Stimulated activated CD8-positive, alpha-beta memory T cell treated with anti-CD3 and anti-CD28 coated beads, Interleukin-7, amount 100 ng/mL, for 4 hours (primary cell): ENCODE results near the gene PDSS2.
"Not testable (repeated sequence)": the region's sequence is repeated elsewhere in the genome, so short reads cannot be mapped to it uniquely, and the experiment has no call there.

Experiments used
- DNase-seq, 2 donors: peaks; one replicate each; pipeline ENCODE4 v3.0.0-alpha.2; 2020; ENCODE audit warnings: low read depth in 2 of 2

The PDSS2 gene

DNA sequence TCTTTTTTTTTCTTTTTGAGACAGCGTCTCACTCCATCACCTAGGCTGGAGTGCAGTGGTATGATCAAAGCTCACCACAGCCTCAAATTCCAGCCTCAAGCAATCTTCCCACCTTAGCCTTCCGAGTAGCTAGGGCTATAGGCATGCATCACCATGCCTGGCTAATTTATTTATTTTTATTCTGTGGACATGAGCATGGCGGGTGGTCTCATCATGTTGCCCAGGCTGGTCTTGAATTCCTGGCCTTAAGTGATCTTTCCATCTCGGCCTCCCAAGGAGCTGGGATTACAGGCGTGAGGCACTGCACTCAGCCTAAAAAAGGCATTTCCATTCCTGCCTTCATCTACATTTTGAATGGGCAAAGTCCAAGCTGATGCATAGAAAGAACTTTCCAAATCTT, 287.9 kb downstream of the PDSS2 start:
- no peak for DNase-seq

DNA sequence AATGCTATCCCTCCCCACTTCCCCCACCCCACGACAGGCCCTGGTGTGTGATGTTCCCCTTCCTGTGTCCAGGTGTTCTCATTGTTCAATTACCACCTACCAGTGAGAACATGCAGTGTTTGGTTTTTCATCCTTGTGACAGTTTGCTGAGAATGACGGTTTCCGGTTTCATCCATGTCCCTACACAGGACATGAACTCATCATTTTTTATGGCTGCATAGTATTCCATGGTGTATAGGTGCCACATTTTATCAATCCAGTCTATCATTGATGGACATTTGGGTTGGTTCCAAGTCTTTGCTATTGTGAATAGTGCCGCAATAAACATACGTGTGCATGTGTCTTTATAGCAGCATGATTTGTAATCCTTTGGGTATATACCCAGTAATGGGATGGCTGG, 295.1 kb downstream of the PDSS2 start:
- not testable (repeated sequence) for DNase-seq

DNA sequence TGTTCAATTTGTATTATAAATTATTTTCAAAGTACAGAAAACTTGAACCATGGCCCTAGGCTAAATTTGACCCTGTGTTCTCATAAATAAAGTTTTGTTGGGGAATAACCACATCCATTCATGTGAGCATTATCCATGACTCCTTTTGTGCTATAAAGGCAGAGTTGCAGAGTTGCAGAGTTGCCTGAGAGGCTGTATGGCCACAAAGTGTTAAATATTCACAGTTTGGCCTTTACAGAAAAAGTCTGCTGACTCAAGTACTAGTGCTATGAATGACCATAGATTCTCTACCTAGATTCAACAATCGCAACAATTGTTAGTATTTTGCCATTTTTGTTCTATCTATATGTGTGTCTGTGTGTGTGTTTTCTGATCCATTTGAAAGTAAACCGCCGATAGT, 297.8 kb downstream of the PDSS2 start:
- DNase-seq: no peak

DNA sequence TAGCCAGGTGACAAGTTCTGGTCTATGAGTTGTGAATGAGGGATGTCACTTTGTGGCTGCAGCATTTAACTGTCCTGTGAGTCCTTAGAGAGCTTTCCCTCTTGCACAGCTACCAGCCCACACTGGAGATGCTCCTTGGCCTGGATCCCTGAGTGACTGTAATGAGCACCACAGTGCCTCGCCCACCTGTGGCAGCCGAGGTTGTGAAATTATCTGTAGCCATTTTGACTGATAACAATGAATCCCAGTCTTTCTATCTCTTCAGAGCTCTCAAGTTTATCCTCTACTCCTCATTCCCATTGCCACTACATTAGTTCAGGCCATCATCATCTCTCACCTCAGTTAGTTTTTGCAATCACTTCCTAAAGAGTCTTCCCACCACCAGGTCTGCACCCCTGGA, 302.7 kb downstream of the PDSS2 start:
- DNase-seq: no peak

DNA sequence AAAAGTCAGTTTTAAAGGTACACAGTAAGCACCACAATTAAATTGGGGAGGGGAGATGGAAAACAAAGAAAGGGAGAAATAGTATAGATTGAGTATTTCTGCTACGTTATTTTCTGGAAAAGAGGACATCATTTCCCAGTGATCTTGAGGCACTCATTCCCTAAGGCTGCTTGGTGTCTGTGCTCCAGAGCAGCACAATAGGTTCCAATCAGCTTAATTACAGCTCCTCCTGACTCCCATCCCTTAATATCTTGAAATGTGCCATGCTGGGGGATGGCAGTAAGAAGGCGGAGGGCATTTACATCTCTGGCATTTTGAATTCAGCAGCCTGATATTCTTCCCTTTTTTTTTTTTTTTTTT, 304.6 kb downstream of the PDSS2 start:
- DNase-seq: no peak

DNA sequence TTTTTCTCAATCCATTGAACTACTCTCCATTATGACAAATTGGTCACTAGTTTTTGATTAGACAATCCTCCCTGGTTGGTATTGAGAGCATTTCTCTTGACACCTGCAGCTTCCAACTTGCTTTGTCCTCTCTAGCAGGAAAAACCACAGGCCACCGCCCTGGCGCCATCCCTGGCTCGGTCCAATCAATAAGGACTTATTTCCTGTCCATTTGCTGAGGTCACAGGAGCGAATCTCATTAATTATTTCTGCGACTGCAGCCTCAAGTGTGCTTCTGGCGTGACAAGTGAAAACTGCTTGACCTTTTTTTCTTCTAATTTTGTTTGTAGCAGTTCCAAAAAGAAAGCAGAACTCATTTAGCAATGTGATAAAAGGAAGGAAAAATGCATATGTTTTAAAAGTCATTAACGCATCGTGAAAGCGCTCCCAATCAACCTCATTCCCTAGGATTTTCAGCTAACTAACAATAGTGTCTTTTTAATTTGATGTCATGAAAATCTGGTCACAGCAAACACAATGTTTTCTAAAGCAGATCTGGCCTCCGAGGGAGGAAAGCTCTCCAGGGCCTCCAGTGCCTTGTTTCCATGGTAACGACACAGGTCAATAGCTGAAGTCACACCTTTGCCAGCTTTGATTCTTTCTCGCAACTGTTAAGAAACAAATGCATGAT, 305.1 kb downstream of the PDSS2 start:
- no peak for DNase-seq

DNA sequence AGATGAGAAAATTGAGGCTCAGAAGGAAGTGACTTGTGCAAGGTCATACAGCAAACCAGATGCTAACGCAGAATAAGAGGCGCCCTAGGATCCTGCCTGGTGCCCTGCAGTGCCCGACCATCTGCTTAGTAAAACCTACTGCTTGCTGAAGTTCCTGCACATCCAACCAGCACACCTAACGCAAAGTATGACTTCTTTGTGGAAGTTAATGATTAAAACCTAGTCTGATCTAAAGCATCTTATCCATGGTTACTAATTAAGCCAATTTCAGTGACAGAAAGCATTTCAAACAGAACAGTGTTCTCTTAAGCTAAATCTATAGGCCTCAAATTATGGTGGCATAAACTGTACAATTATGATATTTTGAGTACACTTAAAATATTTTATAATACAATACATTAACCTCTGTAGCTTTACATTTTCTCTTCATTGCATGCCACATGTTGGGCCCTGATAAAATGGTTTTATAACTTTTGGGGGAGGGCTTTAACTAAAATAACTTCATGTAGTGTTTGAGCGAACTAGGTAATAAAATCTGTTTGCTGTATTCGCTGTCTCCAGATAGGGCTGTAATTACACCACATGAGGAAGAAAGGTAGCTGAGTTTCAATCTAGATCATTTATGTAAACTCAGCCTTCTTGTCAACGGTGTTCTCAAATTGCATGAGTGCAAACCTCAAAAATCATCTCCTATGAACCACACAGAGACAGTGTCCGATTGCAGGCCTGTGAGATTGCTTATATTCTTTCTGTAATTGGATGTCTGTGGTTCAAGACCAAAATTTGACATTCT, 306.5 kb downstream of the PDSS2 start:
- no peak for DNase-seq

DNA sequence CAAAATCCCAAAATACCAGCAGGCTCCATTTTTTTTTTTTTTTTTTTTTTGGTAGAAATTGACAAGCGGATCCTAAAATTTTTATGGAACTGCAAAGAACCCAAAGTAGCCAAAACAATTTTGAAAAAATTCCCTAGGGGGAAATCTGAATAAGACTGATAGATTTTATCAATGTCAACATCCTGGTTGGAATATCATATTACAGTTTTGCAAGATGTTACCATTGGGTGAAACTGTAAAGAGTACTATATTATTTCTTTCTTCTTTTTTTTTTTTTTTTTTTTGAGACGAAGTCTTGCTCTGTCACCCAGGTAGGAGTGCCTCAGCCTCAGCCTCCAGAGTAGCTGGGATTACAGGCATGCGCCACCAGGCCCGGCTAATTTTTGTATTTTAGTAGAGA, 314.7 kb downstream of the PDSS2 start:
- DNase-seq: no peak

DNA sequence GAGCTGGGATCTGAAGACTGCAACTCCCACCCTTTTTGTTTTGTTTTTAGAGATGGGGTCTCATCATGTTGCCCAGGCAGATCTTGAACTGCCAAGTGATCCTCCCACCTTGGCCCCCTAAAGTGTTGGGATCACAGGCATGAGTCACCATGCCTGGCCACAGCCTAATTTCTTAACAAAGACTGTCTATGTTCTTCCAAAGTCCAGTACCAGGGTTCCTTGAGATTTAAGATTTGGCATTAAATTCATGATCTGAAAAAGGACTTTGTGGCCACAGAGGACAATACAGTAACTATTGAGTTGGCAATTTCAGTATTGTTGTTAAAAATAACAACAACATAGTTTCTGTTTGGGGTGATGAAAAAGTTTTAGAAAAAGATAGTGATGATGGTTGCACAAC, 315.4 kb downstream of the PDSS2 start:
- DNase-seq: no peak

DNA sequence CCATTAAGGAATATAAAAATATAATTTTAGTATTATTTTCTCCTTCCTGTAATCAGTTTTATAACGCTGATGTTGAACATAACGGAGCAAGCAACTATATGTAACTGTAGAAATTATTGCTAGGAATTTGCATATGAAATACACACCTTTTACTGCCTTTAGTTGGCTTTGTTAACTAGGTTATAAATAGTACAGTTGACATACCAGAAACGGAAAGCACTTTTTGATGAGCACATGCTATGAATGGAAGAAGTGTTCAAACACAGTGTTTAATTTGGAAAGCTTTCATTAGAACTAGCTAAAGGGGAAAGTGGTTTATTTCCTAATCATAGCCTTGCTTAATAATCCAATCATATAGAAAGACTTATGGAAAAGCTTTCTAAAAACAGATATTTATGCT, 318.8 kb downstream of the PDSS2 start:
- DNase-seq: no peak

DNA sequence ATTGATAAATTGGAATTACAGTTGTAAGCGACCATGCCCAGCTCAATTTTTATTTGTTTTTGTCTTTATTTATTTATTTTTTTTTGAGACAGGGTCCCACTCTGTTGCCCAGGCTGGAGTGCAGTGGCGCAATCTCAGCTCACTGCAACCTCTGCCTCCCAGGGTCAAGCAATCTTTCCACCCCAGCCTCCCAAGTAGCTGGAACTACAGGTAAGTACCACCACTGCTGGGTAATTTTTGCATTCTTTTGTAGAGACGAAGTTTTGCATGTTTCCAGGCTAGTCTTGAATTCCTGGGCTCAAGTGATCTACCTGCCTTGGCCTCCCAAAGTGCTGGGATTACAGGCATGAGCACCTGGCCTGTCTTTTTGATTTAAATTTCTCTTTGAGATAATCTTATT, 323.0 kb downstream of the PDSS2 start:
- DNase-seq: not testable (repeated sequence)

DNA sequence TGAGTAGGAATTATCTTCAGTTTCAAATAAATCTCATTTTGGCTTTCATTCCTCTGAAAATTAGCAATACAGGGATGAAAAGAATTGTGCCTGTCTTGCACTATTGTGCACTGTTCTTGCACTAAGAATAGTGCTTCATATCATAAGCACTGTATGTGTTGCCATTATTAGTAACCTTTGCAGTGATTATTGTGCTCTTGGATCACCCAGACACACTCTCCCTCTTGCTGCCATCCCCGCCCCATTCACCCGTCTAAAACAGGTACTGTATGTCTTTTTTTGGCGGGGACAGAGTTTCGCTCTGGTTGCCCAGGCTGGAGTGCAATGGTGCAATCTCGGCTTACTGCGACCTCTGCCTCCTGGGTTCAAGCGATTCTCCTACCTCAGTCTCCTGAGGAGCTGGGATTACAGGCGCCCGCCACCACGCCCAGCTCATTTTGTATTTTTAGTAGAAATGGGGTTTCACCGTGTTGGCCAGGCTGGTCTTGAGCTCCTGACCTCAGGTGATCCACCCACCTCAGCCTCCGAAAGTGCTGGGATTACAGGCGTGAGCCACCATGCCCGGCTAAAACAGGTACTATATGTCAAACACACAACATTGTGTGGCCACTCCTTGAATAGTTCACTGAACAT, 324.2 kb downstream of the PDSS2 start:
- DNase-seq: not testable (repeated sequence)

DNA sequence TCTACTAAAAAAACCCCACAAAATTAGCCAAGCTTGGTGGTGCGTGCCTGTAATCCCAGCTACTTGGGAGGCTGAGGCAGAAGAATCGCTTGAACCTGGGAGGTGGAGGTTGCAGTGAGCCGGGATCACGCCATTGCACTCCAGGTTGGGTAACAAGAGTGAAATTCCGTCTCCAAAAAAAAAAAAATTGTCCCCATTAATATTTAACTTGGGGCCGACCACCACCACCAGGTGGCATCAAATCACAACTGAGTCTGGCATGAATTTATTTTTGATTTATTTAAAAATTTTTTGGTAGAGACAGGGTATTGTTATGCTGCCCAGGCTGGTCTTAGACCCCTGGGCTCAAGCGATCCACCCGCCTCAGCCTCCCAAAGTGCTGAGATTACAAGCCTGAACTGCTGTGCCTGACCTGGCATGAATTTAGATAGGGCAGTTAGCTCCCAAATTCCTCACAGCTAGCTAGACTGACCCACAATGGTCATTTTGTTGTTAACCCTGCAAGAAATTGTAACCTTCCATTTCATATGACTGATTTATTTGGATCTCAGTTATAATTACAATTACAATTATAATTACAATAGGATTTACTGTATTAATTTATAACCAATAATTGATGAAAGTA, 326.9 kb downstream of the PDSS2 start:
- no peak for DNase-seq

DNA sequence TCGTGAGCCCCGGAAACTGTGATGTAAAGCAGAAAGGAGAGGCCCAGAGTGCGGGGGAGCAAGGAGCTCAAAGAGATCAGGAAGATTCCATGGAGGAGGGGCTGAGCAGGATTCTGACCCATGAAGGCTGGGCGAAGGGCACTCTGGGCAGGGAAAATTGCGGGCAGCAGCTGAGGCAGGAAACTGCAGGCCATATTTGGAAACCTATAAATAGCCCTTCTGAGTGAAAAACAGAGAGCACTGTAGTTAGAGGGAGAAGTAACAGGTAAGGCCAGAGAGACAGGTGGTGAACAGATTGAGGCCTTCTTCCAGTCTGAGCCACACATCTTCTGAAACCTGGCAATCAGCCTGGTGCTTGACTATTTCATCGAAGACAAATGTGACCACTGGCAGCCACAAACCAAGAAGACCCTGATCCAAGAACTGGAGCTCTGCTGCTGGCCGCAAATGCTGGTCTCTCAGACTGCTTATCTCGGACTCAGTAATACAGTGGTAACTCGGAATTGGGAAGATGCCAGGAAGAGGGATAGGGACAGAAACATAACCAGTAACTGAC, 329.9 kb downstream of the PDSS2 start:
- DNase-seq: no peak

DNA sequence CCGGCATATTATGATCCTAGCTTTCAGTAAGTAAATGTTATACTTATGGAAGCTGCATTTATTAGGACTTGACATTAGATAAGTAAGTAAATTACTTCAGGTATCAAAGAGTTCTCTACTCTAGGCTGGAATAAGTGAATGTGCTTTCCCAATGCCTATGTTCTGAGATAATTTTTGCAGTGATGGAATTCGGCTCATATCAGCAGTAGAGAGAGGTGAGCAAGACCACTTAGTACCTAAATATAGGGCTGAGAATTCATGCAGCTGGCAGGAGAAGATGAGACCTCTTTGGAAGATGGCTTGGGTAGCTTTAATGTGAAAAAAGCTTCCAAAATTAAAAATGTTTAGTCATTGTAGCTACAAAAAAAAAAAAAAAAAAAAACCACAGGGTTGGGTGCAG, 330.8 kb downstream of the PDSS2 start:
- DNase-seq: no peak

DNA sequence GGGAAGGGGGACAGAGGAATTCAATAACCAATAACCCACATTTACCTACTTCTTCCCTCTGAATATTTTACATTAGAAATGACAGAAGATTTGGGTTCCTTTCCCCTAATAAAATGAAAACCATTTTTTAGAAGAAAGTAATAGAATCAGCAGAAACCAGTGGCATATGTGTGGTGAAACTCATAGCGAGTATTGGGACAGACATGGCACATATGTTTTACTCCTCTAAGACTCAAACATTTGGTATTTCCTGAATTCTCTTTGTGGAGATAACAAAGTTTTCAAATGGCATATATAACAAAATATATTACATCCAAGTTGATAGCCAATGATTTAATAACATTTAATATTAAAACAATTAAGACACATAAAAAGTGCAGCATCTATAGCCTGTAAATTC, 331.2 kb downstream of the PDSS2 start:
- DNase-seq: no peak

DNA sequence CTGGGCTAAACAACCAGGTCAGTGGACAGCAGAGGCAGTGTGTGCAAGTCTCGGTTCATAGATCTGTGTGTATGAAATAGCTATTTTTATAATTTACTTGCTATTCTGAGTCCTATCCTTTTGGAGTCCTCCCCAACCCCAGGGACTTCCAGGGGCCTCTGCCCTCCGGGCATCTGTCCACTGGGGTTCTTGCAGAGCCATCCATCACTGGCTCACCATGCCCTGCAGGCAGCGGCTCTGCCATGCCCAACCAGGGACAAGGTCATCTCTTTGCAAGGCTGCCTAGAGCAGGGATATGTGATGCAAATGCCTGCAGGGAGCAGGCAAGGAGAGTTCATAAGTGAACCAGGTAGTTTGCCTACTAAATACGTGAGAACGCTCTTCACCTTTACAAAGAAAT, 333.6 kb downstream of the PDSS2 start:
- DNase-seq: no peak

DNA sequence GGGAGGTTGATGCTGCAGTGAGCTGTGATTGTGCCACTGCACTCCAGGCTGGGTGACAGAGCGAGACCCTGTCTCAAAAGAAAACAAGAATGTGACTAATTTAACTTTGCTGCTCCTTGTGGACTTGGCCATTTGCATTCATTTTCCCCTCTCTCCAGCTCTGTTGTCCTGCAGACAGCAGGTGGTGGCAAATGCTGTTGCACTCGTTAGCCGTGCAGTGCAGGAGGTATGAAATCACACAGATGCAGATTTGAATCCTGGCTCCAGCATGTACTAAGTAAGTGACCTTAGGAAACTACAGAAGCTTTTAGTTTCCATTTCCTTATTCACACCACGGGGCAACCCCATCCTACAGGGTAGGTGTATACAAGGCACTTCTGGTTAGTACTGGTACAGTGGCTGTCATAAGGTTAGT, 334.4 kb downstream of the PDSS2 start:
- DNase-seq: no peak

DNA sequence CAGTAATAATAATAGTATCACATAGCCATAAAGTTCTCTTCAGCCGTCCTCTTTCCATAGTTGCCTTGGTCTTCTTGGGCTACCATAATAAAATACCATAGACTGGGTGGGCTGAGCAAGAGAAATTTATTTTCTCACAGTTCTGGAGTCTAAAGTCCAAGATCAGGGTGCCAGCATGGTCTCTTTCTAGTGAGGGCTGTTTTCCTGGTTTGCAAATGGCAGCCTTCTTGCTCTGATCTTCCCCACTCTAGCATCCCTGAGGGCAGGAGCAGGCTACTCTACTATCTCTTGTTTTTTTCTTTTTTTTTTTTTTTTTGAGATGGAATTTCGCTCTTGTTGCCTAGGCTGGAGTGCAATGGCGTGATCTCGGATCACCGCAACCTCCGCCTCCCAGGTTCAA, 335.9 kb downstream of the PDSS2 start:
- DNase-seq: no peak

DNA sequence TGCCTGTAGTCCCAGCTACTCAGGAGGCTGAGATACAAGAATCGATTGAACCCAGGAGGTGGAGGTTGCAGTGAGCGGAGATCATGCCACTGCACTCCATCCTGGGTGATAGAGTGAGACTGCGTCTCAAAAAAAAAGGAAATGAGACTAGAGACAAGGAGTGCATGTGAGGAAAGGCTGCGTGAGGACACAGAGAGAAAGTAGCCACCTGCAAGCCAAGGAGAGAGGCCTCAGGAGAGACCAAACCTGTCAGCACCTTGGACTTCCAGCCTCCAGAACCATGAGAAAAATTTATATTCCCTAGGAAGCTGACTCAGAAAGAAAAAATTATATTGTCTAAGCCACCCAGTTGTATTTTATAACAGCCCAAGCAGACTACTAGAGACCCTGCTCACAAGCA, 336.6 kb downstream of the PDSS2 start:
- DNase-seq: no peak

DNA sequence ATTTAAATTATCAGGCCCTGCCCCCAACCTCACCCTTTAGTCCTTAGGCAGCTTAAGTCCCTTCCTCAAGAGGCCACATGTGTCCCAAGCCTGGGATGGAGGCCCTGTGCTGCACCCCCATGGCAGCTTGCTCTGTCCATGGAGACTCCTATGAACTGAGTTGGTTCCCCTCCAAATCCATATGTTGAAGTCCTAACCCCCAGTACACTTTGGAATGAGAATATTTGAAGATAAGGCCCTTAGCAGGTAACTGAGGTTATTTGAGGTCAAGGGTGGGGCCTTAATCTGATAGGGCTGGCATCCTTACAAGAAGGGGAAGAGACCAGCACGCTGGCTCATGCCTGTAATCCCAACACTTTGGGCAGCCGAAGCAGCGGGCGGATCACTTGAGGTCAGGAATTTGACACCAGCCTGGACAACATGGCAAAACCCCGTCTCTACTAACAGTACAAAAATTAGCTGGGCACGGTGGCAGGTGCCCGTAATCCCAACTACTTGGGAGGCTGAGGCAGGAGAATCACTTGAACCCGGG, 337.3 kb downstream of the PDSS2 start:
- DNase-seq: no peak

DNA sequence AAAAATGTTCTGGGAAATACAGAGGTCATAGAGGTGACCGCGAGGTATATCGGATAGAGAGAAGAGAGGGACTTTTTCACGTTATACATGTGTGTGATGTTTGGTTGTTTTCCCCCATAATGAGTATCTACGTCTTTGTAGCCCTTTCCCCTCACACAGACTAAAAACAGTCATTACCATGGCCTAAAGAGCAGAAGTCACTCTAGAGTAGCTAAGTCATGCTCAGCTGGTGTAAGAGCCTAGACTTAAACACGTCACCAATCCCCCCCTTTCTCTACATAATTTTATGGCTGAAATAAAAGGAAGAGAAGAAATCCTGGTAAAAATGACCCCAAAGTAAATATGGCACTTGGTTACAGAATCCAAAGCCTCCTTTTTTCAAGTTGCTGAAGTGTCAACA, 338.1 kb downstream of the PDSS2 start:
- no peak for DNase-seq
